Measurements from ENCODE around the gene ANKDD1A. TPM values are rescaled to one million over a fixed set of nuclear protein-coding genes. Genes with fewer than 3 reads are reported as not detected.

Gene ANKDD1A
- total RNA-seq, 1 donor from 2014 or later, result 17.7 TPM

- Histone ChIP-seq H3K4me3 (no peak overlapping the region), H3K27me3 (no peaks in the 10 kb centered on the region), H3K4me1 (no peaks in the 10 kb centered on the region), H3K36me3 (peaks cover 0 to 20% of the 10 kb centered on the region in 2 donors), H3K9me3 (no peaks in the 10 kb centered on the region), H3K27ac (no peak overlapping the region)
- no peak for DNase-seq (ENCODE audit: extremely low spot score in 2 of 2)
- TF ChIP-seq CTCF (IDR thresholded peaks at IDR 0.05) (no peak), POLR2AphosphoS5 (IDR thresholded peaks at IDR 0.05; ENCODE audit: insufficient read depth in 1 of 2, low read depth in 1 of 2) (no peak), POLR2A (IDR thresholded peaks at IDR 0.05) (no peak)
- intact Hi-C loops (cut with DNase I), result no loop called here
Observed at GRCh38 chr15:64951777-64952418, 40.2 kb downstream of the ANKDD1A start.

GRCh38 chr15:64954395-64954794 is 42.7 kb downstream of the ANKDD1A start:
- H3K9me3 ChIP-seq, result no peaks in the 10 kb centered on the region
- DNase-seq (ENCODE audit: extremely low spot score in 2 of 2), result no peak
- intact Hi-C loops (cut with DNase I), result no loop called here
- no peak overlapping the region for H3K27ac ChIP-seq
- H3K4me3 ChIP-seq, result no peak overlapping the region
- H3K4me1 ChIP-seq, result no peaks in the 10 kb centered on the region
- H3K27me3 ChIP-seq, result no peaks in the 10 kb centered on the region
- H3K36me3 ChIP-seq, result peaks cover 0 to 38% of the 10 kb centered on the region in 2 donors
- TF ChIP-seq POLR2A (IDR thresholded peaks at IDR 0.05), result no peak
- no peak for TF ChIP-seq POLR2AphosphoS5 (IDR thresholded peaks at IDR 0.05; ENCODE audit: insufficient read depth in 1 of 2, low read depth in 1 of 2)
- TF ChIP-seq CTCF (IDR thresholded peaks at IDR 0.05), result no peak

- intact Hi-C loops (cut with DNase I), result no loop called here
- no peak for TF ChIP-seq POLR2A (IDR thresholded peaks at IDR 0.05)
- no peak for TF ChIP-seq CTCF (IDR thresholded peaks at IDR 0.05)
- no peak for TF ChIP-seq POLR2AphosphoS5 (IDR thresholded peaks at IDR 0.05; ENCODE audit: insufficient read depth in 1 of 2, low read depth in 1 of 2)
- Histone ChIP-seq H3K4me3 (no peak overlapping the region), H3K27me3 (no peaks in the 10 kb centered on the region), H3K4me1 (no peaks in the 10 kb centered on the region), H3K9me3 (no peaks in the 10 kb centered on the region), H3K36me3 (peaks cover 0 to 79% of the 10 kb centered on the region in 2 donors), H3K27ac (no peak overlapping the region)
- no peak for DNase-seq (ENCODE audit: extremely low spot score in 2 of 2)
Observed at GRCh38 chr15:64959128-64959527, 47.4 kb downstream of the ANKDD1A start.

- intact Hi-C loops (cut with DNase I), result no loop called here
- H3K36me3 ChIP-seq, result peaks cover 0 to 87% of the 10 kb centered on the region in 2 donors
Observed at GRCh38 chr15:64960153-64960552, 48.5 kb downstream of the ANKDD1A start.

More at GRCh38 chr15:64960153-64960552, 48.5 kb downstream of the ANKDD1A start:
- no peak for DNase-seq (ENCODE audit: extremely low spot score in 2 of 2)
- H3K9me3 ChIP-seq, result no peaks in the 10 kb centered on the region
- no peak overlapping the region for H3K4me3 ChIP-seq
- H3K27ac ChIP-seq, result no peak overlapping the region
- no peaks in the 10 kb centered on the region for H3K27me3 ChIP-seq
- no peak for TF ChIP-seq POLR2A (IDR thresholded peaks at IDR 0.05)
- TF ChIP-seq POLR2AphosphoS5 (IDR thresholded peaks at IDR 0.05; ENCODE audit: insufficient read depth in 1 of 2, low read depth in 1 of 2), result no peak
- no peak for TF ChIP-seq CTCF (IDR thresholded peaks at IDR 0.05)
- H3K4me1 ChIP-seq, result no peaks in the 10 kb centered on the region

Measured in vagina (tissue), 2 donors.